HG03469 (cell line): ENCODE results near the gene PTCD1.
A peak's percentile ranks its signal among the peaks of the same experiment; 100 is the strongest.
"Not testable (repeated sequence)": the region's sequence is repeated elsewhere in the genome, so short reads cannot be mapped to it uniquely, and the experiment has no call there.

Experiments used
- ATAC-seq: cut with Tn5 transposase; IDR thresholded peaks from one replicate; pipeline ENCODE4 v1.9.1; 2021; ENCODE audit warnings: mild to moderate bottlenecking, moderate library complexity, moderate number of reproducible peaks; ENCODE audit not compliant: unreplicated experiment

The PTCD1 gene

GRCh38 chr7:99390941-99391602, 47.5 kb downstream of the PTCD1 start:
- ATAC-seq = no peak

GRCh38 chr7:99389772-99390171, 48.8 kb downstream of the PTCD1 start:
- no peak for ATAC-seq

- ATAC-seq = no peak
Observed at GRCh38 chr7:99387912-99388311, 50.7 kb downstream of the PTCD1 start.

GRCh38 chr7:99387239-99387635, 51.4 kb downstream of the PTCD1 start:
- ATAC-seq = not testable (repeated sequence)

GRCh38 chr7:99386584-99387238, 51.9 kb downstream of the PTCD1 start:
- no peak for ATAC-seq

- ATAC-seq = no peak
Observed at GRCh38 chr7:99385564-99385963, 53.0 kb downstream of the PTCD1 start.

GRCh38 chr7:99384523-99384922, 54.1 kb downstream of the PTCD1 start:
- ATAC-seq = no peak

GRCh38 chr7:99383791-99384370, 54.7 kb downstream of the PTCD1 start:
- ATAC-seq = no peak

- no peak for ATAC-seq
Observed at GRCh38 chr7:99383203-99383602, 55.4 kb downstream of the PTCD1 start.

- no peak for ATAC-seq
Observed at GRCh38 chr7:99381664-99382075, 56.9 kb downstream of the PTCD1 start.

GRCh38 chr7:99380823-99381663, 57.6 kb downstream of the PTCD1 start:
- ATAC-seq = peak; percentile 67

- ATAC-seq = no peak
Observed at GRCh38 chr7:99380032-99380822, 58.4 kb downstream of the PTCD1 start.

GRCh38 chr7:99379693-99380031, 58.9 kb downstream of the PTCD1 start:
- ATAC-seq = not testable (repeated sequence)

- ATAC-seq = no peak
Observed at GRCh38 chr7:99379043-99379577, 59.5 kb downstream of the PTCD1 start.

GRCh38 chr7:99375070-99375807, 63.4 kb downstream of the PTCD1 start:
- ATAC-seq = peak; percentile 37

GRCh38 chr7:99374111-99375064, 64.2 kb downstream of the PTCD1 start, which contains the start of gene ARPC1B:
Gene ARPC1B (plus strand): TSS chr7:99374730. CDS start chr7:99385715, 10,985 bp downstream.
- ATAC-seq = no peak

GRCh38 chr7:99373091-99374066, 65.2 kb downstream of the PTCD1 start:
- no peak for ATAC-seq
